GM19193 (cell line): ENCODE results near the gene HSPA1A.

Source experiments
- POLR2A ChIP-seq: IDR thresholded peaks from 4 replicates; pipeline ENCODE4 v1.6.1; 2011; ENCODE audit not compliant: insufficient read depth, insufficient read length; ENCODE audit errors: extremely low read depth

The HSPA1A gene

GRCh38 chr6:31851485-31851832, 36.1 kb downstream of the HSPA1A start:
- TF ChIP-seq POLR2A = no peak

- no peak for TF ChIP-seq POLR2A
Observed at GRCh38 chr6:31858707-31859106, 43.4 kb downstream of the HSPA1A start.

- TF ChIP-seq POLR2A = no peak
Observed at GRCh38 chr6:31859923-31860322, 44.6 kb downstream of the HSPA1A start.

- TF ChIP-seq POLR2A = no peak
Observed at GRCh38 chr6:31860349-31860748, 45.0 kb downstream of the HSPA1A start.

- TF ChIP-seq POLR2A = no peak
Observed at GRCh38 chr6:31861150-31861549, 45.8 kb downstream of the HSPA1A start.

GRCh38 chr6:31861919-31862343, 46.6 kb downstream of the HSPA1A start:
- no peak for TF ChIP-seq POLR2A

GRCh38 chr6:31862344-31863235, 47.2 kb downstream of the HSPA1A start, which contains the start of gene NEU1:
NEU1 (minus strand) TSS chr6:31862821; CDS start chr6:31862776, 45 bp downstream.
- peak; percentile 99 for TF ChIP-seq POLR2A

GRCh38 chr6:31864818-31865204, 49.5 kb downstream of the HSPA1A start:
- no peak for TF ChIP-seq POLR2A

GRCh38 chr6:31865205-31866118, 50.1 kb downstream of the HSPA1A start:
- no peak for TF ChIP-seq POLR2A
